Muscle of back (tissue), 13 donors: ENCODE data around the gene KRTAP9-3. TPM values are rescaled to one million over a fixed set of nuclear protein-coding genes. Genes with fewer than 3 reads are reported as not detected.
"Not testable (repeated sequence)": the region's sequence is repeated elsewhere in the genome, so short reads cannot be mapped to it uniquely, and the experiment has no call there.

ENCODE experiments used
- DNase-seq, 3 donors: peaks; one replicate each; pipeline versions ENCODE4 v3.0.0 to v3.0.0-alpha.2; 2013
- long read RNA-seq, 9 donors: transcript quantifications; one replicate each; lab custom pipeline, GENCODE V29; 2026
- polyA plus RNA-seq, 10 donors: library from polyadenylated mRNA; unstranded; fragments of 120-200 nt; gene quantifications; one replicate each; pipeline ENCODE4 v1.2.1, GENCODE V29; 2013; ENCODE audit not compliant: insufficient read length in 10 of 10

KRTAP9-3 gene
- not detected for polyA plus RNA-seq
- long read RNA-seq, donor 1 = 0 reads
- long read RNA-seq, donor 2 = 0 reads
- long read RNA-seq, donor 3 = 0 reads
- long read RNA-seq, donor 4 = 0 reads
- long read RNA-seq, donor 5 = 0 reads
- long read RNA-seq, donor 6 = 0 reads
- long read RNA-seq, donor 7 = 0 reads
- long read RNA-seq, donor 8 = 0 reads
- long read RNA-seq, donor 9 = 0 reads

GRCh38 chr17:41232399-41233105 lies at the start of gene KRTAP9-3:
TSS of gene KRTAP9-3 (plus strand) at chr17:41232449. CDS start at chr17:41232502, 53 bp downstream.
- not testable (repeated sequence) for DNase-seq

GRCh38 chr17:41184480-41184961 lies 47.7 kb upstream of the KRTAP9-3 start, which contains the start of gene KRTAP4-1:
TSS of gene KRTAP4-1 (minus strand) at chr17:41184911. CDS start at chr17:41184854, 57 bp downstream.
- DNase-seq = no peak

- no peak for DNase-seq
These were observed 47.2 kb upstream of the KRTAP9-3 start for GRCh38 chr17:41185001-41185400.

- no peak for DNase-seq
These were observed 45.4 kb upstream of the KRTAP9-3 start for GRCh38 chr17:41186872-41187271.

GRCh38 chr17:41189837-41190318 lies 42.4 kb upstream of the KRTAP9-3 start, which contains the start of gene KRTAP9-1:
TSS of gene KRTAP9-1 (plus strand) at chr17:41189887. CDS start at chr17:41189887, 0 bp downstream.
- DNase-seq = not testable (repeated sequence)

- DNase-seq = no peak
These were observed 41.9 kb upstream of the KRTAP9-3 start for GRCh38 chr17:41190328-41190727.

- no peak for DNase-seq
These were observed 36.2 kb upstream of the KRTAP9-3 start for GRCh38 chr17:41196068-41196467.

- no peak for DNase-seq
These were observed 32.7 kb upstream of the KRTAP9-3 start for GRCh38 chr17:41199421-41200078.

- DNase-seq = peak in 2 of 3 donors; percentile 0 to 15
These were observed 20.3 kb upstream of the KRTAP9-3 start for GRCh38 chr17:41211845-41212466.

- DNase-seq = peak in 2 of 3 donors; percentile 0 to 3
These were observed 19.6 kb upstream of the KRTAP9-3 start for GRCh38 chr17:41212524-41213169.

GRCh38 chr17:41215681-41216080 lies 16.6 kb upstream of the KRTAP9-3 start:
- no peak for DNase-seq

GRCh38 chr17:41223821-41224220 lies 8.4 kb upstream of the KRTAP9-3 start:
- no peak for DNase-seq

GRCh38 chr17:41226051-41226450 lies 6.2 kb upstream of the KRTAP9-3 start:
- no peak for DNase-seq

- not testable (repeated sequence) for DNase-seq
These were observed 5.6 kb upstream of the KRTAP9-3 start, which contains the start of gene KRTAP9-2 for GRCh38 chr17:41226598-41227095. TSS of gene KRTAP9-2 (plus strand) at chr17:41226648. CDS start at chr17:41226655, 7 bp downstream.

GRCh38 chr17:41230094-41230493 lies 2.2 kb upstream of the KRTAP9-3 start:
- DNase-seq = no peak

GRCh38 chr17:41231731-41232130 lies 518 bp upstream of the KRTAP9-3 start:
- DNase-seq = no peak

- DNase-seq = not testable (repeated sequence)
These were observed 4.9 kb downstream of the KRTAP9-3 start for GRCh38 chr17:41237116-41237515.

GRCh38 chr17:41237949-41238437 lies 5.7 kb downstream of the KRTAP9-3 start, which contains the start of gene KRTAP9-8:
TSS of gene KRTAP9-8 (plus strand) at chr17:41237999. CDS start at chr17:41238052, 53 bp downstream.
- not testable (repeated sequence) for DNase-seq

GRCh38 chr17:41246995-41247787 lies 14.9 kb downstream of the KRTAP9-3 start:
- DNase-seq = not testable (repeated sequence)
